Measurements from ENCODE around the gene FNTB. TPM values are rescaled to one million over a fixed set of nuclear protein-coding genes. Genes with fewer than 3 reads are reported as not detected.

The FNTB gene
- total RNA-seq, 1 experiment from 2014 or later = 26.7 TPM

GRCh38 chr14:65027127-65027799 lies 40.6 kb downstream of the FNTB start:
- ChIA-PET RAD21 (ENCODE audit: low non-redundant PET in 1 of 2, low total read pairs in 2 of 2, uncharacterized antibody in 2 of 2, unreplicated experiment in 2 of 2) (no interaction called here), CTCF (no interaction called here), POLR2A (no interaction called here)
- Histone ChIP-seq H3K4me2 (ENCODE audit: low read length) (no peak overlapping the region), H3K9me2 (ENCODE audit: insufficient read depth) (no peaks in the 10 kb centered on the region), H3K27me3 (ENCODE audit: insufficient read depth, low read length) (no peaks in the 10 kb centered on the region), H3K9ac (ENCODE audit: low read length) (no peak overlapping the region), H4K20me1 (ENCODE audit: insufficient read depth) (no peaks in the 10 kb centered on the region), H3K27ac (ENCODE audit: low read depth, low read length) (no peak overlapping the region), H3K9me3 (ENCODE audit: control insufficient read depth in 1 of 2, insufficient read depth in 1 of 2, low read depth in 1 of 2, low read length in 2 of 2) (no peaks in the 10 kb centered on the region), H3K79me2 (ENCODE audit: insufficient read depth, low read length) (no peaks in the 10 kb centered on the region), H2AFZ (ENCODE audit: low read depth, low read length, poor library complexity, severe bottlenecking) (no peak overlapping the region), H3K4me1 (ENCODE audit: control insufficient read depth in 1 of 2, insufficient read depth in 2 of 2, low read length in 2 of 2) (no peaks in the 10 kb centered on the region), H3K36me3 (ENCODE audit: control insufficient read depth in 1 of 2, insufficient read depth in 2 of 2, low read length in 2 of 2) (peaks cover 12 to 25% of the 10 kb centered on the region in 2 experiments; a peak in 3 of 4 replicates), H3K4me3 (replicated peaks in 1 of 2; ENCODE audit: low read depth in 1 of 2, low read length in 2 of 2) (no peak overlapping the region)
- intact Hi-C loops (cut with micrococcal nuclease) = no loop called here
- BruUV-seq (replicated peaks) = no TSS peak
- DNase-seq (ENCODE audit: low read depth, low spot score) (no peak), ATAC-seq (no peak)
- TF ChIP-seq JUND (IDR thresholded peaks at IDR 0.05) = no peak
- TF ChIP-seq EZH2 (IDR thresholded peaks at IDR 0.05) = no peak
- no peak for TF ChIP-seq ZNF274 (IDR thresholded peaks at IDR 0.05; ENCODE audit: low read depth, low read length)
- TF ChIP-seq TCF7L2 (IDR thresholded peaks at IDR 0.05; ENCODE audit: borderline replicate concordance, extremely low read depth, insufficient read depth, insufficient read length) = no peak
- no peak for TF ChIP-seq SIN3A (IDR thresholded peaks at IDR 0.05; ENCODE audit: low read depth)
- no peak for TF ChIP-seq MAX (IDR thresholded peaks at IDR 0.05)
- no peak for TF ChIP-seq FOSL1 (IDR thresholded peaks at IDR 0.05; ENCODE audit: low read depth)
- no peak for TF ChIP-seq SP1 (IDR thresholded peaks at IDR 0.05; ENCODE audit: low read depth)
- no peak for TF ChIP-seq ELF1 (IDR thresholded peaks at IDR 0.05; ENCODE audit: borderline replicate concordance, low read depth)
- no peak for TF ChIP-seq SRF (IDR thresholded peaks at IDR 0.05; ENCODE audit: low read depth)
- TF ChIP-seq ATF3 (IDR thresholded peaks at IDR 0.05) = no peak
- TF ChIP-seq EGR1 (IDR thresholded peaks at IDR 0.05; ENCODE audit: low read depth) = no peak
- no peak for TF ChIP-seq ZBTB33 (IDR thresholded peaks at IDR 0.05; ENCODE audit: extremely low read depth, insufficient replicate concordance, low read length)
- no peak for TF ChIP-seq POLR2AphosphoS5 (IDR thresholded peaks at IDR 0.05; ENCODE audit: low read depth, low read length)
- TF ChIP-seq CEBPB (IDR thresholded peaks at IDR 0.05; ENCODE audit: low read depth) = no peak
- no peak for TF ChIP-seq YY1 (IDR thresholded peaks at IDR 0.05; ENCODE audit: extremely low read depth, insufficient replicate concordance, low read depth, low read length)
- no peak for TF ChIP-seq CBX3 (IDR thresholded peaks at IDR 0.05; ENCODE audit: low read depth)
- TF ChIP-seq POLR2A (IDR thresholded peaks at IDR 0.05; ENCODE audit: borderline replicate concordance, extremely low read depth, insufficient read depth, insufficient read length) = no peak
